Caco-2 (cell line): Measurements from ENCODE around the gene PPARG. TPM values are rescaled to one million over a fixed set of nuclear protein-coding genes. Genes with fewer than 3 reads are reported as not detected.

Experiments used
- BruUV-seq: library from RNA; stranded (reverse); fragments of 400-500 nt; replicated peaks from 2 replicates; lab custom pipeline; 2021; lab: Mats Ljungman, UMichigan
- CTCF ChIA-PET: fragments of 300-600 bp; sonication (Branson Sonifier 250); formaldehyde crosslinking; loops from one replicate; lab custom pipeline; 2022; ENCODE audit warnings: antibody characterized with exemption; lab: Charles Lee
- POLR2A ChIA-PET: fragments of 300-600 bp; sonication (Branson Sonifier 250); formaldehyde crosslinking; loops from one replicate; lab custom pipeline; 2022; ENCODE audit warnings: antibody characterized with exemption; lab: Charles Lee
- DNase-seq, 2 experiments: peaks; one replicate each; pipeline versions ENCODE4 v3.0.0 to v3.0.0-alpha.2; 2020 to 2022
- H3K27me3 ChIP-seq: replicated peaks from 2 replicates; pipeline ENCODE4 v1.6.0; 2011; ENCODE audit warnings: low read length; ENCODE audit not compliant: control insufficient read depth, insufficient read depth
- H3K36me3 ChIP-seq: 2 replicates; pipeline ENCODE4 v1.5.1; 2011; ENCODE audit warnings: low read length; ENCODE audit not compliant: control insufficient read depth, insufficient read depth
- H3K4me1 ChIP-seq: fragments of 250-450 bp; sonication (Bioruptor Pico); 2 replicates; pipeline ENCODE4 v1.5.1; 2020; ENCODE audit warnings: mild to moderate bottlenecking
- H3K4me3 ChIP-seq: 2 replicates; pipeline ENCODE4 v1.5.1; 2011; ENCODE audit warnings: low read depth, mild to moderate bottlenecking, control low read depth, low read length
- H3K9me3 ChIP-seq: fragments of 250-450 bp; sonication (Bioruptor Pico); 2 replicates; pipeline ENCODE4 v1.5.1; 2020; ENCODE audit warnings: mild to moderate bottlenecking, moderate library complexity
- H3K27ac Mint-ChIP-seq: one replicate; pipeline ENCODE4 v1.8.0; 2022; ENCODE audit warnings: mixed read lengths; ENCODE audit not compliant: unreplicated experiment
- H3K27me3 Mint-ChIP-seq: one replicate; pipeline ENCODE4 v1.8.0; 2022; ENCODE audit warnings: mixed read lengths; ENCODE audit not compliant: insufficient read depth, unreplicated experiment
- H3K36me3 Mint-ChIP-seq: one replicate; pipeline ENCODE4 v1.8.0; 2022; ENCODE audit warnings: mild to moderate bottlenecking, mixed read lengths; ENCODE audit not compliant: insufficient read depth, unreplicated experiment
- H3K4me1 Mint-ChIP-seq: one replicate; pipeline ENCODE4 v1.8.0; 2022; ENCODE audit warnings: low read depth, mixed read lengths; ENCODE audit not compliant: unreplicated experiment
- H3K4me3 Mint-ChIP-seq: one replicate; pipeline ENCODE4 v1.8.0; 2022; ENCODE audit warnings: mild to moderate bottlenecking, moderate library complexity, mixed read lengths; ENCODE audit not compliant: unreplicated experiment
- H3K9me3 Mint-ChIP-seq: one replicate; pipeline ENCODE4 v1.8.0; 2022; ENCODE audit warnings: mixed read lengths; ENCODE audit not compliant: unreplicated experiment
- CTCF ChIP-seq, 2 experiments: fragments of 200-600 bp in 1 of 2; IDR thresholded peaks; 1 replicate in 1 of 2; 2 replicates in 1 of 2; pipeline versions ENCODE4 v1.5.1 to v1.8.0; 2011 to 2022; ENCODE audit warnings: antibody characterized with exemption in 1 of 2, control low read depth in 1 of 2, inconsistent platforms in 1 of 2, low read depth in 1 of 2, low read length in 1 of 2, mild to moderate bottlenecking in 1 of 2, moderate library complexity in 1 of 2; ENCODE audit not compliant: insufficient read depth in 1 of 2, severe bottlenecking in 1 of 2, unreplicated experiment in 1 of 2
- intact Hi-C: fragments of 100-400 bp; cut with micrococcal nuclease; formaldehyde crosslinking; loops from one replicate; pipeline ENCODE4 v1.10.0; 2022; ENCODE audit not compliant: unreplicated experiment
- total RNA-seq: library from RNA; stranded (reverse); gene quantifications from 2 replicates; pipeline ENCODE4 v1.2.3, GENCODE V29; 2022

The PPARG gene
- total RNA-seq, 1 experiment from 2014 or later, result 15.6 TPM

GRCh38 chr3:12308517-12308916, 19.6 kb downstream of the PPARG start:
- H3K36me3 ChIP-seq, result no peaks in the 10 kb centered on the region
- H3K4me1 ChIP-seq, result 0 out of 2 replicates have a peak, but pooled peaks cover 3% of the 10 kb centered on the region

GRCh38 chr3:12309716-12310115, 20.8 kb downstream of the PPARG start:
- Histone ChIP-seq H3K9me3 (no peaks in the 10 kb centered on the region), H3K27me3 (no peaks in the 10 kb centered on the region), H3K4me3 (no peak overlapping the region), H3K36me3 (no peaks in the 10 kb centered on the region), H3K4me1 (0 out of 2 replicates have a peak, but pooled peaks cover 3% of the 10 kb centered on the region)
- Mint-ChIP-seq H3K4me1 (peaks cover 21% of the 10 kb centered on the region), H3K27me3 (no peaks in the 10 kb centered on the region), H3K27ac (no peak overlapping the region), H3K9me3 (peaks cover 19% of the 10 kb centered on the region), H3K4me3 (no peak overlapping the region), H3K36me3 (no peaks in the 10 kb centered on the region)
- intact Hi-C loops, result no loop called here
- no peak for DNase-seq
- BruUV-seq, result no TSS peak
- no peak for TF ChIP-seq CTCF (IDR thresholded peaks at IDR 0.05; ENCODE audit: insufficient read depth in 1 of 2, low read depth in 1 of 2, low read length in 1 of 2, severe bottlenecking in 1 of 2, unreplicated experiment in 1 of 2)
- POLR2A ChIA-PET, result no interaction called here
- CTCF ChIA-PET, result no interaction called here

More at GRCh38 chr3:12308517-12308916, 19.6 kb downstream of the PPARG start:
- peaks cover 19% of the 10 kb centered on the region for H3K9me3 Mint-ChIP-seq
- Histone ChIP-seq H3K9me3 (no peaks in the 10 kb centered on the region), H3K4me3 (no peak overlapping the region), H3K27me3 (no peaks in the 10 kb centered on the region)
- CTCF ChIA-PET, result no interaction called here
- H3K27ac Mint-ChIP-seq, result no peak overlapping the region
- intact Hi-C loops, result no loop called here
- peaks cover 22% of the 10 kb centered on the region for H3K4me1 Mint-ChIP-seq
- H3K36me3 Mint-ChIP-seq, result no peaks in the 10 kb centered on the region
- no peaks in the 10 kb centered on the region for H3K27me3 Mint-ChIP-seq
- no peak overlapping the region for H3K4me3 Mint-ChIP-seq
- no TSS peak for BruUV-seq
- no peak for DNase-seq
- no peak for TF ChIP-seq CTCF (IDR thresholded peaks at IDR 0.05; ENCODE audit: insufficient read depth in 1 of 2, low read depth in 1 of 2, low read length in 1 of 2, severe bottlenecking in 1 of 2, unreplicated experiment in 1 of 2)
- POLR2A ChIA-PET, result no interaction called here

DNA sequence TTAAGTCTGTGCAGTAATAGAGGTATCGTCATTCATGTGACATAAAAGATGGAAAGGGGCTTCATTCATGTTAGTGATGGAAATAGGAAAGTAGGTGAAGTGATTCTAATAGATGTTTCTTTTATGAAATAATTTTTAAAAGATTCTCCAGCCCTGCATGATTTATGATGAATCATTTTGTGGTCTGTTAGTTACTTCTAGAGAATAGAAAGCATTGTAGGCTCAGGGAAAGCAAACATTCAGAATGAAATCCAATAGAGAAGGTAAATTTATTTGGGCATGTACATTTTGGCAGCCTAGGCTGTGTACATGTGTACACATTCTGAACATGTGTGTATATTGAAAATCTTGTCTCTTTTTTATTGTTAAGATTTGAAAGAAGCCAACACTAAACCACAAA, 23.1 kb downstream of the PPARG start:
- intact Hi-C loops, result no loop called here
- peaks cover 8% of the 10 kb centered on the region for H3K4me1 ChIP-seq
- DNase-seq, result no peak
- ChIA-PET CTCF (no interaction called here), POLR2A (no interaction called here)
- no peaks in the 10 kb centered on the region for H3K27me3 ChIP-seq
- Mint-ChIP-seq H3K36me3 (no peaks in the 10 kb centered on the region), H3K4me1 (peaks cover 32% of the 10 kb centered on the region), H3K27ac (no peak overlapping the region), H3K27me3 (no peaks in the 10 kb centered on the region), H3K9me3 (peaks cover 18% of the 10 kb centered on the region), H3K4me3 (no peak overlapping the region)
- no peaks in the 10 kb centered on the region for H3K36me3 ChIP-seq
- no peak overlapping the region for H3K4me3 ChIP-seq
- no peaks in the 10 kb centered on the region for H3K9me3 ChIP-seq
- BruUV-seq, result no TSS peak
- no peak for TF ChIP-seq CTCF (IDR thresholded peaks at IDR 0.05; ENCODE audit: insufficient read depth in 1 of 2, low read depth in 1 of 2, low read length in 1 of 2, severe bottlenecking in 1 of 2, unreplicated experiment in 1 of 2)
